Colon (tissue), 2 donors: ENCODE measurements around the gene EPHB4.

Experiments
- FAIRE-seq: peaks from 2 replicates; lab custom pipeline; 2012; peaks lifted over from hg19 to GRCh38; lab: Jason Lieb, UNC
- donor health status: control.
- donor health status: control.

EPHB4 gene

GRCh38 chr7:100854146-100854895 is 27.0 kb upstream of the EPHB4 start:
- FAIRE-seq: no peak

DNA sequence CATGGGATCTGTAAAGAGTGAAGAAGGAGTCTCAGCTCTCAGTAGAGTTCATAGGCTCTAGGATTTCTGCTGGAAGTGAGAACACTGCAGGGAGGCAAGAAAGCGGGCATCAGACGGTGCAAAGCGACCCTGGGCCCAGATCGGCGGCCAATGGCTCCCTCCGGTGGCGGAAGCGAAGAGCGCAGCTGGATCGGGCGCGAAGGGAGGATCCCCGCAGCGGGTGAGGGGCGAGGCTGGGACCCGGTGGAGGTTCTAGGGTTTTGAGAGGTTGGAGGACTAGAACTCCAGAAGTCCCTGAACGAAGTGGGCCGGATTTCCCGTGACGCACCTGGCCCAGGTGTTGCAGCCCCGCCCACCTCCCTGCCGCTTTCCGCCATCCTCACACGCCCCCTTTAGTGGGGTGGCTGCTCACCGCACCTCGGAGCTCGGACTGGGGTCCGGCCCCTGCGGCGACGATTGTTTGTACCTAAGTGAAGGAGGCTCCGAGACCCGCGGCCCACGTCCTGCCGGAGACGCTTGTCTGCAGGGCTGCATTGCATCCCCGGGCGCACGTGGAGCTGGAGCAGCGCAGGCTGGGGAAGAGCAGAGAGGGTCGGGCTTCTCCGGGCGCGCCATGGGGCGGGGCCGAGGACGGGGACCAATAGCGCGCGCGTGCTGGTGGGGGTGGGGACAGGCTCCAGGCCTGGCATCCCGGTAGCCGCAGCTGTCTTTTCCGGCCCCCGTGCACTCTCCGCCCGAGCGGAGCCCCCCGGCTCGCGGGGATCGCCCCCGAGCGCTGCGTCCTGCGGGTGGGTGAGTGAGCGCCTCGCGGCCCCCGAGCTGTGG is 24.9 kb upstream of the EPHB4 start, which contains the start of gene SLC12A9:
Gene SLC12A9, plus strand, starts transcription at position 666 of the 825 bp plus-strand sequence. CDS start 1,485 bp downstream, outside the sequence.
- no peak for FAIRE-seq

GRCh38 chr7:100847360-100847759 is 20.0 kb upstream of the EPHB4 start:
- FAIRE-seq: no peak

DNA sequence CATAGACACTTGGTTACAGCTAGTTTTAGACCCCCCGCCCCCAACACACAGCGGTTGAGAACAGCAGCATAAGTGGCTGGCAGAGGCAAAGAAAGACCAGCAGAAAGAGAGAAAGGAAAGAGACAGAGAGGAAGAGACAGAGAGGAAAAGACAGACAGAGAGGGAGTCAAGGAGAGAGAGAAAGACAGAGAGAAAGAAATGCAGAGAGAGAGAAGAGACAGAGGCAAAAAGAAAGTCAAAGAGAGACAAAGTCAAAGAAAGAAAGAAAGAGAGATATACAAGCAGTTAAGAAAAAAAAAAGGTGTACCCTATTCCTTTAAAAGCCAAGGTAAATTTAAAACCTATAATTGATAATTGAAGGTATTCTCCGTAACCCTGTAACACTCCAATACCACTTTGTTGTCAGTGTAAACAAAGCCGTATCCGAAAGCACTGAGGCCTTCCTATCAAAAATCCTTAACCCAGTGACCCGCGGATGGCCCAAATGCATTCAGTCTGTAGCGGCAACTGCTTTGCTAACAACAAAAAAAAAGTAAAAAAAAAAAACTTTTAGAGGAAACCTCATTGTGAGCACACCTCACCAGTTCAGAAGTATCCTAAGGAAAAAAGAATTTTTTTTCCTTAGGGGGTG is 13.3 kb upstream of the EPHB4 start:
- FAIRE-seq: no peak

DNA sequence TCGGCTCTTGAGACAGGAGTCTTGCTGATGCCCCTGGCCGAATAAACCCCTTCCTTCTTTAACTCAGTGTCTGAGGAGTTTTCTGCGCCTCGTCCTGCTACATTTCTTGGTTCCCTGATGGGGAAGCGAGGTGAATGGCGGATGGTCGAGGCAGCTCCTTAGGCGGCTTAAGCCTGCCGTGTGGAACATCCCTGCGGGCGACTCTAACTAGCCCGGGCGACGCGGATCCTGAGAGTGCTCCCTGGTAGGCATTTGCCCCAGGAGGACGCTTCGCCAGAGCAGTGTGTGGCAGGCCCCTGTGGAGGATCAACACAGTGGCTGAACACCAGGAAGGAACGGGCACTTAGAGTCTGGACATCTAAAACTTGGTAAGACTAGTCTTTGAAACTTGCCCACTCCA is 12.0 kb upstream of the EPHB4 start:
- no peak for FAIRE-seq

GRCh38 chr7:100837099-100837836 is 9.9 kb upstream of the EPHB4 start:
- no peak for FAIRE-seq

DNA sequence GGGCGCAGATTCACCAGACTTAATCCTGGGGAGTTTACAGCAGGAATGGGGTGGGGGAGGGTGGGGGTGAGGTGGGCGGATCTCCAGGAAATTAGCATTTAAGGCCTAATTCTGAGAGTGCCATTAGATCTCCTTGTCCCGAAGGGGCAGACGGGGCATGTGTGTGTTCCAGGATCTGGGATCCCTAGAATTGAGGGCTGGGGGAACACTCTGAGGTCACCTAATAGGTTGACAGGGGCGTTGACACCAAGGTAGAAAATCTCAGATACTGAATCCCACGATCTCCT is 9.4 kb upstream of the EPHB4 start:
- no peak for FAIRE-seq

GRCh38 chr7:100835903-100836811 is 8.8 kb upstream of the EPHB4 start:
- FAIRE-seq: no peak

- no peak for FAIRE-seq
Measured at GRCh38 chr7:100832281-100832633, 4.9 kb upstream of the EPHB4 start.

DNA sequence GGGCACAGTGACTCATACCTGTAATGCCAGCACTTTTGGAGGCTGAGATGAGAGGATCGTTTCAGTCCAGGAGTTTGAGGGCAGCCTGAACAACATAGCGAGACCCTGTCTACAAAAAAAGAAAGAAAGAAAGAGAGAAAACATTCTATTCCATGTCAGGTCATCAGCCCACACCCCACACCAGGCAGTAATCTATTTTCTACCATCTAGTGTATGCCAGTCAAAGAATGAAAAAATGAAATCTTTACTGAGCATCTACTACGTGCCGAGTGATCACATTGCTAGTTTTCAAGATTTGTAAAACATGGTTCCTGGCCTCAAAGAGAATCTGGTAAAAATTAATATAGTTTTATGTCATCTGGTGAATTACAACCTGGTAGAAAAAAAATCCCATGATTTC is 3.1 kb upstream of the EPHB4 start:
- no peak for FAIRE-seq

DNA sequence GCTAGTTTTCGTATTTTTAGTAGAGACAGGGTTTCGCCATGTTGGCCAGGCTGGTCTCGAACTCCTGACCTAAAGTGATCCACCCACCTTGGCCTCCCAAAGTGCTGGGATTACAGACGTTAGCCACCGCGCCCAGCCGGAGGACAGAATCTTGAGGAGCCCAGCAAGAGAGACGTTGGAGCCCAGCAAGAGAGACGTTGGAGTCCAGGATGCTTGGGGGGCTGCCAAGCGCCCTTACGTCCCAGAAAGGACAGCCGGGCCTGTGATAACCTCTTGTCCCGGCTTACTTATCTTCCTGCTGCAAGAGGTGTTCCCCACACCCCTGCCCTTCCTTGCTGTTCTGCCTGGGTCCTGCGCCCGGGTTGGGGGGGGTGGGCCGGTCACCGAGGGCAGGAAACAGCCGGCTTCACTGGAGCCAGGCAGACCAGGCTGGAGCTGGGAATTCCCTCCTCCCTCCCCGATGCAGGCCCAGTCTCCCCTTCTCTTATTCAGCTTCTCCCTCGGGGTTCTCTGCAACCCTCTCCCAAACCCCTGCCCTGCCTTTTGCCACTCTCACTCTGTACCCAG is 1.9 kb upstream of the EPHB4 start:
- FAIRE-seq: no peak

GRCh38 chr7:100826514-100827329 is 601 bp downstream of the EPHB4 start:
- FAIRE-seq: no peak

- no peak for FAIRE-seq
Measured at GRCh38 chr7:100825751-100826513, 1.4 kb downstream of the EPHB4 start.

GRCh38 chr7:100825215-100825671 is 2.1 kb downstream of the EPHB4 start:
- no peak for FAIRE-seq

DNA sequence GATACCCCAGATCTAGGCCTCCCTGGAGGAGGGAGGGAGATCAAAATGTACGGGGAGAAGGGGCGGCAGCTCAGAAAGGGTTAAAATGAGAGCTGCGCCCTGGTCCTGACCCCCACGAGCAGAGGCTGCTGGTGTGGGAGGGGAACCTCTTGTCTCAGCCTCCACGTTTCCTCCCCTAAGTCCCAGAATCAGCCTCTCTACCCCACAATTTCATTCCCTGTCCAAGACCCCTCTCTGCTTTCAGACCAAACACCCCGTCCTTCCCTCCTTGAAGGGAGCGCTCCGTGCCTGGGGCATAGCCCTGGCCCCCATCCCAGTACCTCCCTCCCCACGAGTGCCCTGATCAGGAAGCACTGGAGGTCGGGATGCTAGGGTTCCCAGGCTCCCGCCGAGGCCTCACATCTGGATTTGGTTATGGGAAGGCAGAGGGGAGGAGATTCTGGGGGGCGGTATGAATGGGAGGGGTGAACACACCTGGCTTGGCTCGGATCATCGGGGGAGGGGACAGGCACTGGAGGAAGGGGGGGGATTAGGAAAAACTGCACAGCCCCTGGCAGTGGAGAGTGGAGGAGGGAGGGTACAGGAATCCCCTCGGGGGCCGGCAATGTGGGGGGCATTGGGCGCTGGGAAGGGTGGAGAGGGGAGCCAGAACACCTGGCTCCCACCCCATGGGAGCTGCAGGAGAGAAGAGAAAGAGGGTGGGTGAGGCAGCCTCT is 2.7 kb downstream of the EPHB4 start:
- FAIRE-seq: no peak

GRCh38 chr7:100823534-100823933 is 3.8 kb downstream of the EPHB4 start:
- no peak for FAIRE-seq

GRCh38 chr7:100823140-100823525 is 4.2 kb downstream of the EPHB4 start:
- FAIRE-seq: no peak

DNA sequence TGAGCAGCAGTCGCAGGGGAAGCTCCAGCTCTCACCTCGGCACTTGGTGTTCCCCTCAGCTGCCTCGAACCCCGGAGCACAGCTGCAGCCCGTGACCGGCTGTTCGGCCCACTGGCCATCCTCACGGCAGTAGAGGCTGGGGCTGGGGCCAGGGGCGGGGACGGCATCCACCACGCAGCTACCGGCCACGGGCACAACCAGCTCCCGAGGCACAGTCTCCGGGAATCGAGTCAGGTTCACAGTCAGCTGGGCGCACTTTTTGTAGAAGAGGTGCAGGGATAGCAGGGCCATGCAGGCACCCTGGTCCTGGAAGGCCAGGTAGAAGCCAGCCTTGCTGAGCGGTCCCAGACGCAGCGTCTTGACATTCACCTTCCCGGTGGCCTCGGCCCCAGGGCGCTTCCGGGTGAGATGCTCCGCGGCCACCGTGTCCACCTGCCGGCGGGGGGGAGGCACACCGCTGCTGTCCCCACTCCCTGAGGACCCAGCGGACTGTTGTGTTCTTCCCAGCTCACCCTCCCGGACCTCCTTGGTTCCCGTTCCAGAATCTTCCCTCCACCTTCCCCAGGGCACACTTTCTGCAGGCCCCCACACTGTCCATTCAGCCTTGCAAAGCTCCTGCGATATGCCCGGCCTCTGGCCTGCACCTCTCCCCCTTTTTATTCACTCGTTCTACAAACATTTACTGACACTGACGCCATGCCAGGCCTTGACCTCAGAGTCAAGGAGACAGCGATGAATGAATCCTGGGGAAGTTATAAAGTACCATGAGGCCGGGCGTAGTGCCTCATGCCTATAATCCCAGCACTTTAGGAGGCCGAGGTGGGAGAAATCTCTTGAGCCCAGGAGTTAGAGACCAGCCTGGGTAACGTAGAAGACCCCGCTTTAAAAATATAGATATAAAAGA is 4.8 kb downstream of the EPHB4 start:
- FAIRE-seq: no peak
